Hematopoietic multipotent progenitor cell treated with erythropoietin and hydrocortisone succinate and interleukin-3 and kit ligand, for 6 days (in vitro differentiated cells): ENCODE measurements around the gene B4GALT6.
A peak's percentile ranks its signal among the peaks of the same experiment; 100 is the strongest.

Source experiments
- DNase-seq: peaks from one replicate; pipeline ENCODE4 v3.0.0-alpha.2; 2015

B4GALT6 gene

DNA sequence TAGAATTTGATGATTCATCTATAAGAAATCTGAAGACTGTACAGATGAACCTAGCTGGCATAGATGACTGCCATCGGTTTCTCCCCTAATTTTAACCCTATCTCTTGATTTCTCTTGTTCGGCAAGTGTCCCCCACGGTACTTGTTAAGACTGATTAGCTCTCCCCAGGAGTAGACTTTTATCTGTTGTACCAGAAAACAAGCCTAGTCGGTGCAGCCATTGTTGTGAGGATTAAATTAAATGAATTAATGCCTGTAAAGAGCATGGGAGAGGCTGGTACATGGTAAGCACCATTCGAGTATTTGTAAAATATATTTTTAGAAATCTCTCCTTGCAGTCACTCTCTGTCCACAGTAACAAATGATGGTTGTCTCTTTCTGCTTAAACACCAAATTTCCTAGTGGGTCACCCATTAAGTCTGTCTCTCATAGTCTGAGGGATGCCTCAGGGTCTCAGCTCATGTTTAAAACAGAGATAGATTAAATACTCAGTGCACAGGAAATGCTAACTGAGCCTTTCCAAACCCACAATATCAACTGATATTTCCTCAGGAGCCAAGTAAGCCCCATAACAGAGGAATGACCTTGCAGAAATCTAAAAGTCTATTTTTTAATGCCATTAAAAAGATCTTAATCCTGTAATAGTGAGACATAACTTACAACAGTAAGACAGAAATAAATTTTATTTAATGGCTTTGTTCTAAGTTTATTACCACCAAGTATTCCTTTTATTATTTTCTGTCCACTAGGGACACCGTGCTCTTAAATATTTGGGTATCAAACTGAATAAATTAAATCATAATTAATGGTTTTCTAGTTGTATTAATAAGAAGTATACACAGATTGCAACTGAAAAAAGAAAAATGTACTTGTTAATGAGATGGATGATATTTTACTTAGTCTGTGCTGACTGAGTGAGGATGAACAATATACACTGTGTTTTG lies 2.9 kb upstream of the B4GALT6 start:
- DNase-seq = peak; percentile 77

DNA sequence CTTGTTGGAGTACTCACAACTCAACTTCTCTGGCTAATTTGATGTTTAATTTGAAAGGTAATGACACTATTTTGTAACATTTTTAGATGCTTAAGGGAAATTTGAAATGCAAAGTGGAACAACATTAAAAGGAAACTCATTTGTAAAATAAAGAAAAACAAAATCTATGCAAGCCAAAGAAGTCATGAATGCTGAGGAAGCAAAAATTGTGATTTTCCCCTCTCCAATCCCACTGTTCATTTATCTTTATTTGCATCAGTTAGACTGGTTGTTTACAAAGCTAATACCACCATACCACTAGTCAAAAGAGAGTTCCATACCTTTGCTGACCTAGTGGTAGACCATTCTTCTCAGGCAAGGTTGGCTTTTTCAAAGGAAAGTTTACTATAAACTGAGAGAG lies 2.2 kb upstream of the B4GALT6 start:
- DNase-seq = no peak

DNA sequence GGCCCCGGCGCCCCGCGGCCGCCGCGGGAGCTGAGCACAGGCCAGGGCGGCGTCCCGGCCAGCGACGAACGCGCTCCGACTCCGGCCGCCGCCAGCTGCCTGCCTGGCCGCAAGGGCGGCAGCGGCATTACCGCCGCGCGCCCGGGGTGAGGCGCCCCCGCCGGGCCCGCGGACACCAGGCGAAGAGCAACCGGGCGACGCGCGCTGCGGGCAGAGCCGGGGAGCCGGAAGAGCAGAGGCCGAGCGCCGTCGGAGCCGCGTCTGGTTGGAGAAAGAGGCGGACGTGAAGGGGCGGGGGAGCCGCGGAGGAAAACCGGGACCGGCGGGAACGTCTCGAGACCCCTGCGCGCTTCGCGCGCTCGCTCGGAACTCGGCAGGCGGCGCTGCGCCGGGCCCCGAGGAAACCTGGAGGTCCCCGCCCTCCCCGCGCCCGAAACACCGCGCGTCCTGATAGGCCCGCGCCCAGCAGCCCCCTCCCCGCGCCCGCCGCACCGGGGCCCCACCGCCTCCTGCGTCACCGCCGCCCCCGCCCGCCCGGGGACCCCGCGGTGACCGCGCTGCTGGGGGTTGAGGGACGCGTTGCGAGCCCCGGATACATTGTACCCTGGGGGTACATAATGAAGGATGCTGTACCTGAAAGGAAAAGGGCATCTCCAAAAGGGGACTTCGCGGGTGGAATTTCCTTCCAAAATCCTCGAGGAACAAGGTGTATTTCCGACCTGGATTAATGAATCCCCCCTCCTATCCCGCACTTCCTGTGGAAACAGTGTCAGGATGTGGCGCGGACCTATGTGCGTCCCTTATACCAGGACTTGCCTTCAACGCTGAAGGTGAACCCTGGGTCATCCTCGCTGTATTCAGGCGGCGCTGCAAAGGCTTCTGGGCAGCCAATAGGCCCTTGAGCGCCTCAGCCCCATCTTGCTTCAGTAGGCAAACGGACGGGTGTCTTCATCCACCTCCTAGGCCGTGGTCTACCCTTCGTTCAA lies 1.0 kb upstream of the B4GALT6 start:
- peak; percentile 86 for DNase-seq

DNA sequence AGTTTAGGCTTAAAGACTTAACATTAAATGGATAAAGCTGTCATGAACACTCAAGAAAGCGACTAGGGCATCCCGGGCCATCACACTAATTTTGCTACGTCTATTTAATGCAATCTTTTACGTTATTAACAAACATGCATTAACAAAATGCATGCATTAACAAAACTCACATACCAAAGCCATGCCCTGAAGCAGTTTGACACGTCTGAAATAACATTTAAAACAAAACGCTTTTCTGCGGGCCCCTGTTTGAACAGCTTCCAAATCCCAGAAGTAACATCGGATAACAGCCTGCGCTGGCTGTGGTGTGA lies 458 bp downstream of the B4GALT6 start:
- no peak for DNase-seq

DNA sequence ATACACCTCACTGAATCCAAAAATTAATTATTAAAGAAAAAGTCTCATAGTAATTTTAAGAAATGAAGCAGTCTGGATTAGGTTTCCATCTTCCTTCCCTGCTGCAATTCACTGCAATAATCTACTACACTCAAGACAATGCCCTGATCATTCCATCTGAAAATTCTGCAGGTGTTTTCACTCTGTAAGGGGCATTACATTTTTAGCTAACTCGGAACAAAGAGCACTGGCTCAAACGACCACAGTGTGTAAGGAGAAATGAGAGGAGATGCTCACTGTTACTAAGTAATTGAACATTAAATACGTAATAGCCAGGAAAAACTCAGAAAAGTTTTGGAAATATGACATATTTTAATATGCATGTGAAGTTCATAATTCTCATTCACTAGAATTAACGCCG lies 1.3 kb downstream of the B4GALT6 start:
- no peak for DNase-seq

DNA sequence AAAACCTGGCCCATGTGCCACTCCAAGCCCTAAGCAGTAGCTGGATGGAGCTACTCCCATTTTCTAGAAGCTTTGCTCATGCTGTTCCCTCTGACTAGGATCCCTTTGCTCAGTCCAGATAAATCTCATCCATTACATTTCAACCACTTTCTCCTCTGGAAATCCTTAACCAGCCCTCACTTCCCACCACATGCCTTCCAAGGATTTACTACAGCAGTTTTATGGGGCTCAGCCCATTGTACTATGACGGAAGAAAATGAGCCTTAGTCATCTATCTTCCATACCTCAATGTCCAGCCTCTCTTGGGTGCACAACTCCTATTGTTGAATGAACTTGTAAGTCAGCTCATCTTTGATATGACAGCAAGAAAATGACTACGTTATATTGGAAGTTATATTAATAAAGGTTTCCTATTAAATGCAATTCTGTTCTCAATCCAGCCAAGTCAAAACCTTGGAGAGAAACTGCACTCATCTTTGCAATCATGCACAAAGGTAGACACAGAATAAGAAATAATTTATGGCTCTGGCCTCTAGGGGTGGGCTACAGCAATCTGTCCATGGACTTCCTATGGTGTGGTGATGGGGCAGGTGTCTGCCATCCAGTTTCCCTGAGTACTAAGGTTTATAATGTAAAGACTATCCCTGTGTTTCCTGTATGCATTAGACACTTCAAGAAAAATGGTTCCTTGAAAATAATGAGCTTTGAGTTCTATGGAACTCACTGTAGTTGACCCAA lies 3.4 kb downstream of the B4GALT6 start:
- peak; percentile 72 for DNase-seq

DNA sequence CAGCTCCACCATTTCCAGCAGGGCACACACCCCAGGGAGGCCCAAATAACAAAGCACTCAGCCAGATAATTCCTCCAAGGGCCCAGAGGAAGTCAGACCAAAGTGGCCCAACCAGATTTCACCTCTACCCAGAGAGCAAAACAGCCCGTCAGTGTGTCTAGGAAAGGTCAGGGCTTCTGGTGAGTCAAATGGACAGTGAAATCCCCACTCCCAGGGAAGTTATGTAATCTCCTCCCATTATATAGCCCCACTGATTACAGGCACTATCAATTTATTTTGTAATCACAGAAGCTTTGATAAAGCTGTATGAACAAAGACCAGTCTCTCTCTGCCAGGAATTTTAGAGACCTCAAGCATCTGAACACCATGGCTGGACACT lies 4.0 kb downstream of the B4GALT6 start:
- DNase-seq = no peak

DNA sequence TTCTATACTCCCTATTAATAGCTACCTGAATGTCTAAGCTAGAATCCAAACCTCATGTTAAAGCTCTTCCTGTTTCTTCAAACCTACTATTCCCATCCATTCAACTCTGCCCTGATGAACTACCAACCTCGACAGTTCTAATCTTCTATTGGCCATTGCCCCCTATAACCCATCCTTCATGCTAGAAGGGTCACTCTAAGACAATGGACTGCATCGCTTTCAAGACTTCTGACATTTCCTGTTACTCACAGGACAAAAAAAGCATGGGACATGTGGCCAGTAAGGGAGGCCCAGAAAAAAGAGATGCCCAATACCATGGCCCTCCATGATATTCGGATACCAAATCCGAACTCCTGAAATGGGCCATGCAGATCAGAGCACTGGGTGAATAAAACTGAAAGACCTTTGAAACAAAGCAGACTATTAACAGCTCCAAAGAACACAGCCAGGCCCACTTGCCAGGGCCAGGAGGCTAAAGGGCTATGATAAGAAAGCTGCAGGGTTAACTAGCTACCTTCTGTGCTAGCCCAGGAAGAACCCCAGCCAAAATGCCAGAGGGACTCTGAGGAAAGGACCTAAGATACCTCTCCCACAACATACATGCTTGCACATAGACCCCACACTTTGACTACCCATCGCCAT lies 4.5 kb downstream of the B4GALT6 start:
- no peak for DNase-seq

DNA sequence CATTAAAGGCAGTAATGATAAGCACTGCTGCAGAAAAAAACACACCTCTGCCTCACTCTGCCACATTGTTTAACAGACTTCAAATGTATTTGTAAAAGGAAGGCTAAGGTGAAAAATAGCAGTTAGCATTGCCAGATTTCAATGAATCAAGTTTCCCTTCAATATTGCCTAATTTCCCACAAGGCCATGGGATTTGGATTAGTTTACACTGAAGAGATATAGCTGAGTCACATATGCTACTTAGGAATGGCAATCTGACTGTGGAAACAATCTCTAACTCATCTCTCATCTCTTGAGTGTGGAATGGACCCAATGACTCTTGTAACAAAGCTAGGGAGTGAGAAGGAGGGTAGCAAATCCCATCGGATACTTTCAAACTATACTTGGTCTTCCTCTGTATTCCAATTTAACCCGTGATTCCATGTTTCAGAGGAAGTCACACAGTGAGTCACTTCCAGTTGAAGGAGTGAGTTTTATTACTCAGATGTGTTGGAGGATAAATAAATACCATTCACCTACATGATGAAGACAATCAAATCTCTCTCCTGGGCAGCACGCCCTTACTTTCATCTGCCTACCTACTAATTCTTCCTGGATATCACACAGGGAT lies 5.1 kb downstream of the B4GALT6 start:
- DNase-seq = no peak

DNA sequence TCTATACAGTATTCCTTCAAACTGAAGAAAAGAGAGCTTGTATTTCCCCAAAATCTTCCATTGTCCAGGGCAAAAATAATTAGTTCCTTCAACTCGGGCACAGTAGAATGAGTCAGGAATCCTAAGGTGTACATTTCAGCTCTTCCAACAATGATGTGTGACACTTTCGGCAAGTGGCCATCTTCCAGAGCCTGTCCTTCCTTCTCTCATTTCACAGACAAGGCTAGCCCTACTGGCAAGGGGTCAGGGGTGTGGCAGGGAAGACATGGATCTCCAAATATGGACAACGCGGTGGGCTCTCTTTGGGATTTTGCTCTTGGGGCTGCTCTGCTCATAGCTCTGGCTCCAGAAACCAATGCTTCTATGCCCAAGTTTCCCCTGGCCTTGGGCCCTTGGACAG lies 6.0 kb downstream of the B4GALT6 start:
- no peak for DNase-seq

DNA sequence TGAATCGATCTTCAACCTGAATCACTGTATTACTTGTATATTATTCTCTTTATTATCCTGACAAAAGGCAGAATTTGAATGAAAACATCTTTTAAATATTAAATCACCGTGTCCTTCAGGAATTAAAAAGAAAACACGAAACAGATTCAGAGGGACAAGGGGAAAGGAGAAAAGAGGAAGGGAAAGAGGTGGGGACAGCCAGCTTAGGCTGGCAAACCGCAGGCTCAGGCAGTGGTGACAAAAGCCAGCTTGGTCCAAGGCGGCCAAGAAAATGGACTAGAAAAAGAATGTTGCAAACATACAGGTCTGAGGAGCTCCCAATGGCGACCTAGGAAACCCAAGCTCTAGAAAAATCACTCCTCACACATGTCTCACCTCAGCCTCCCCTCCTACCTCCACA lies 6.8 kb downstream of the B4GALT6 start:
- peak; percentile 48 for DNase-seq

DNA sequence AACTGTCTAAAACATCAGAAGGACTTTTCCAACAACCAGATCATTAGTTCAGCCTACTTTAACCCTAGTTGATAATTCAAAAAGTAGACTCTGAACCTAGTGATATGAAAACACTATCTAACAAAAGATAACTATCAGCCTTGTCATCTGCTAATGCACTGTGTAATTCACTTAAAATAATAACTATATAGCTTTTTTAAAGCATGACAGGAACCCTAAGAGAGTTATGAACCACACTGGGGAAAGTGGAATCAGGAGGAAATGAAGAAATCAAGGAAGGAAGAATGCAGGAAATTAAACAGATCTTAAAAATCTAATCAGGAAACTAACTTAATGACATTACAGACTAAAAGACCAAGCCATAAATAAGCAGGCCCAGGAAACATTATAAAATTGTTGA lies 9.0 kb downstream of the B4GALT6 start:
- no peak for DNase-seq

DNA sequence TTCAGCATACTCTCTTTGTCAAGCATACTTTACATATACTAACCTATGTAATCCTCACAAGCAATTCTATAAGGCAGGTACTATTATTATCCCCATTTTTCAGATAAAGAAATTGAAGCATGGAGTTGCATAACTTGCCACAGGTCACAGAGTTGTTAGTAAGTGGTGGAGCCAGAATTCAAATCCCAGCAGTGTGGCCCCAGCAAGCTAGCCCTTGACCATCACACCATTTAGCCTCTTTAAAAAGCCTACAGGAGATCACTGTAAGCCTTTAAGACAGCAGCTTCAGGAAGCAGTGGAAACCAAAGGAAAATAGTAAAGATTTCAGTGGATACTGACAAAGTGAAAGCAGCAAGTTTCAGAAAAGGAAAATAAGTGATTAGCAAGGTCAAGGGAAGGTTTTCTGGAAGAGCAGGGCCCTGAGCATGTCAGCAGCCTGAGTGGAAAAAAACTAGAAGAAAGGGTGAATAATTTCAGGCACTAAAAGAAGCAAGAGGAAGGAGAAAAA lies 11.7 kb downstream of the B4GALT6 start:
- DNase-seq = no peak

DNA sequence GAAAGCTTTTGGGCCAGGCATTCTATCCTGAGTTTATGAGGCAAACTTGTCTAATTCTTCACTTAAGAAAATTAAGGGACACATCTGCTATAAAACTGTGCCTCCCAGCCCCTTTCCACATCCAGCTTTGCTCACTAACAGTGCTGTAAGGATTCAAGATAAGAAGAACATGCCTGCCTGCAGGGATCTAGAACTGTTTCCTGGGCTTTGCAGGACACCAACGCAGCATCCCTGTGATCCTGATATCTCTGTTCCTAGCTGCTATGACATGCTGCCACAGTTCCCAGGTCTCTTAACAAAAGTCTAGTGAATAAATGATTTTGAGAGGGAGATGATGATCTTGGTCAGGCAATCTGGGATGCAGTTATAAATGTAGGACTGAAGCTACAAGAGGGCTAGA lies 12.4 kb downstream of the B4GALT6 start:
- no peak for DNase-seq

DNA sequence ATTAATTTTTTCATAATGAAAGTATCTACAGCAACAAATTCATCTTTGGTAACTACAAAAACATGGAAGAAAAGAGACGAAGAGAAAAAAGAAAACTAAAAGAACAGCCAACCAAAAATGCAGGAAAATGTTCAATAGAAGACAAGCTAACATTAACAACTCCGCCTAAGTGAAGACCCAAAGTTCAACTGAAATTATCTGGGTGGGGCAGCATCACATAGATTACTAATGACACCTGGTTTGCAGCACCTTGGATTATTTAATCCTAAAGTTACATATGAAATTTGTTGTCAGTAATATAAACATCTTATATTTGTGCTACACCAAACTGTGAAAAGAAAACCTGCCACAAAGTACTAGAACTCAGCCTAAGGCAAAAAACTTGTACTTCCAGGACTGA lies 14.8 kb downstream of the B4GALT6 start:
- DNase-seq = no peak

DNA sequence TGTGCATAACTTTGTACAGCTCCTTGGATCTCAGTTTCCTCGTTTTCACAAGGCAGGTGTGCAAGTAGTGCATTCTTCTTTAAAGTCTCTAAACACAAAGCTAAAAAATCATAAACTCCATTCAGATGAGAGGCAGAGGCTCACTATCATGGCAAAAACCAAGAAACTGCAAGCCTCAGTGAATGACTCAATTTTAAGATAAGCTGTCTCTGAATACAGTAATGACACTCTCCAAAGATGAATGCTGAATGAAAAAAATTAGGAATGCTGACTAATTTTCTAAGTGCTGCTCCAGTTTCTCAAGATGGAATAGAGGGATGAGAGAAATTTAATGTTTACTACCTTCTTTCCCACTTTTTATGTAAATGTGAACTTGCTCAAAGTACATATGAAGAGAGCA lies 17.2 kb downstream of the B4GALT6 start:
- no peak for DNase-seq

DNA sequence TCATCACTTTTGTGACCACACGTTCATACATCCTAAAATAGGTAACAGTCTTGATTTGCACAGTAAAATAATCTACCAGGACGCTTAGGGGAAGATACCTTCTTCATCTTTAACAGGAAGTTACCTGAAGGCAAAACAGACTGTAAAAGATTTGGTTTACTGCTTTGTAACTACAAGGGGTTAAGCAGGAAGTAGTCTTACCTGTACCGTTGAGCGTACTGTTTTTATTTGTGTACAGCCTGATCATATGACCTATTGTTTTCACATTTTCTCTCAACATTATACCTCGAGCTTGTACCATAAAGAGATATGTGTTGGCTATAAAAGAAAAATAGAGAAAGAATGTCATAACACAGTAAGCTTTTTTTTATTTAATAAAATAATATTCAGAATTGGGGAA lies 18.3 kb downstream of the B4GALT6 start:
- no peak for DNase-seq

DNA sequence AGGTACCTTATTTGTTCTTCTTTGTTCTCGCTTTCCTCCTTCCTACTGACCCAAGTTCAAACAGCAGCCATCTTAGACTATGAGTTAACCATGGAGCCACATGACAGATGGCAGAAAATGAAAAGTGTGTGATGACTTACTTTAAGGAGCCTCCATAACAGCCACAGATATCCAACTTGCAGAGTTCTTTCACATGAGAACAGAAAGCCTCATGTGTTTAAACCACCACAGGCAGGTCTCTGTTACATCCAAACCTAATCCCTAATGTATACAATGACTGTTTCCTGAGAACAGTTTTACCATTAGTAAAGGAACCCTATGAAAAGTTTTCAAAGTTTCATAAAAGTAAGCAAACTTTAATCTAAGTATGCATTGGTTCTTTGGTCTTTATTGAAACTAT lies 20.3 kb downstream of the B4GALT6 start:
- no peak for DNase-seq

DNA sequence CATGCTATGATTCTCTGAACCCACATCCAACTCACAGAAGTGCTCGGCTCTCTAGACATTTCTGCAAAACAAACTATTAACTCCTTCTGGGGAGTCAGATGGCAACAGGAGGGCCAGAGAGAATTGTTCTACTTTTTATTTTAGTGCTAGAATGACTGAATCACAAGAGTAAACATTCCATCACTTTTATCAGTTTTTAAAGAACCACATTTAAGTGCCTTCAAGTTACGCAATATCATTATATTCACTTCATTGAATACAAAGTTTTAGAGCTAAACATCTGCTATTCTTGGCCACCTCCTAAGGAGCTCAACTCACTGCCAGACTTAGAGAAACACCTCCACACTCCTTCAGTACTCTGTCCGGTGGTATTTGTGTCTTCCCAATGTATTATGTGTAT lies 22.4 kb downstream of the B4GALT6 start:
- no peak for DNase-seq

DNA sequence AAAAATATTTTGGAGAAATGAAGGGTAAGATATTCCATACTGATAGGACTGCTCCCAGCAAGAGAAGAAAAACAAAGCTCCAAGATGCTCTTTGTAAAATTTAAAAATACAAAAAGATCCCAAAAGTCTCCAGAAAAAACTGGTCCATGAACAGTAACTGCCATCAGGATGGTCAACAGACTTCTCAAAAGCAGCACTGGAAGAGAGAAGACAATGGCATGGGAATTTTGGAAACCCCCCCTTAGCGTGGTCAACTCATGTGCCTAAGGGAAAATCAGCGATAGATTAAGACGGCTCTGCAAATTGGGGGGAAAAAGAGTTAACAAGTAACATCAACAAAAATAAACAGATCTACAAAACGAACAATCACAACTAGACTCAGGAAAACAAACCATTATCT lies 23.6 kb downstream of the B4GALT6 start:
- DNase-seq = no peak

DNA sequence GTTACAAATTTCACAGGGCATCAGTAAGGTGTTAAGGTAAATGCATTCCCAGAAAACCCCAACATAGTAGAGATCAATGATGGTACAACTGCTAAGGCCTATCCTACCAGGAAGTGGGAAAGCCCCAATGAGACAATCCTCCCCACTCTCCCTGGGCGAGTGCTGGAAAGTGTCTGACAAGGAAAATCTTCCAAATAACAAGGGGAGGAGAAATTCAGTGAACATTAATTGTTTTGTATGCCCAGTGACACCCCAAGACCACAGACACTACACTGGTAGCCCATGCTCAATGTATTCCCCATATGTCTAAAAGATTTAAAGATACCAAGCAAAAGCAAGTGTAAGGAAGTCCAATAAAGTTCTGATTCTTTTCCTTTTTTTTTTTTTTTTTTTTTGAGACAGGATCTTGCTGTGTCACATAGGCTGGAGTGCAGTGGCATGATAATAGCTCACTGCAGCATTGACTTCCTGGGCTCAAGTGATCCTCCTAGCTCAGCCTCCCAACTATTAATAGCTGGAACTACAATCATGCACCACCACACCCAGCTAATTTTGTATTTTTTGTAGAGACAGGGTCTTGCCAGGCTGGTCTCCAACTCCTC lies 24.7 kb downstream of the B4GALT6 start:
- DNase-seq = no peak
